Neural progenitor cell (in vitro differentiated cells): ENCODE results near the gene FAM135A.

Experiments used
- EZH2phosphoT487 ChIP-seq: fragments of 200-600 bp; sonication (generic); IDR thresholded peaks from 2 replicates; pipeline ENCODE4 v1.6.1; 2017; ENCODE audit warnings: antibody characterized with exemption
- TF ChIP-seq, protein P1 (sequence below): fragments of 200-600 bp; sonication (generic); IDR thresholded peaks from 2 replicates; pipeline ENCODE4 v1.5.1; 2017; ENCODE audit warnings: antibody characterized with exemption, mild to moderate bottlenecking

DNA sequence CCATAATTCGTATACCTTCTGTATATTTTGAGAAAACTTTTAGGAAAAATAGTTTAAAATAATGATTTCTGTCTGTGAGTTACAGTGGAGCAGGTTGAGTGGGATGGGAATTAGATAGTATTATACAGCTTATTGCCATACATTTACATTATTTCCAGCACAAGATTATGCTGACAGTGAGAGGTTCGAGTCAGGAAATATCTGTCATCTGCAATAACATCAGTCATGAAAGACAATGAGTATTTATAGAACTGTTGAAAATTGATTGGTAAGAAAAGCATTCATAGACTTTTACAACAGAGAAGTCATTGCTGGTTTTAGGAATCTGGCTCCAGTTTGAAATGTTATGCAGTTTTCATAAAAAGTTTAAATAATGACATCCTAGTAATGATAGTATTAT lies 45.9 kb downstream of the FAM135A start:
- TF ChIP-seq, protein P1, sequence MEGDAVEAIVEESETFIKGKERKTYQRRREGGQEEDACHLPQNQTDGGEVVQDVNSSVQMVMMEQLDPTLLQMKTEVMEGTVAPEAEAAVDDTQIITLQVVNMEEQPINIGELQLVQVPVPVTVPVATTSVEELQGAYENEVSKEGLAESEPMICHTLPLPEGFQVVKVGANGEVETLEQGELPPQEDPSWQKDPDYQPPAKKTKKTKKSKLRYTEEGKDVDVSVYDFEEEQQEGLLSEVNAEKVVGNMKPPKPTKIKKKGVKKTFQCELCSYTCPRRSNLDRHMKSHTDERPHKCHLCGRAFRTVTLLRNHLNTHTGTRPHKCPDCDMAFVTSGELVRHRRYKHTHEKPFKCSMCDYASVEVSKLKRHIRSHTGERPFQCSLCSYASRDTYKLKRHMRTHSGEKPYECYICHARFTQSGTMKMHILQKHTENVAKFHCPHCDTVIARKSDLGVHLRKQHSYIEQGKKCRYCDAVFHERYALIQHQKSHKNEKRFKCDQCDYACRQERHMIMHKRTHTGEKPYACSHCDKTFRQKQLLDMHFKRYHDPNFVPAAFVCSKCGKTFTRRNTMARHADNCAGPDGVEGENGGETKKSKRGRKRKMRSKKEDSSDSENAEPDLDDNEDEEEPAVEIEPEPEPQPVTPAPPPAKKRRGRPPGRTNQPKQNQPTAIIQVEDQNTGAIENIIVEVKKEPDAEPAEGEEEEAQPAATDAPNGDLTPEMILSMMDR: no peak
- no peak for TF ChIP-seq EZH2phosphoT487
